B cell (primary cell): ENCODE data around the gene TRPT1. TPM values are rescaled to one million over a fixed set of nuclear protein-coding genes. Genes with fewer than 3 reads are reported as not detected.
A peak's percentile ranks its signal among the peaks of the same experiment; 100 is the strongest.

Source experiments
- ATAC-seq: fragments of 200-7000 bp; cut with Tn5 transposase; one replicate; pipeline ENCODE4 v1.10.0; 2021; ENCODE audit warnings: low read depth, mild to moderate bottlenecking, moderate number of reproducible peaks, moderate library complexity
- CTCF ChIA-PET: fragments of 350-600 bp; sonication (Branson Sonifier 250); formaldehyde crosslinking; loops from one replicate; lab custom pipeline; 2021; ENCODE audit warnings: antibody characterized with exemption, inconsistent platforms; lab: Charles Lee
- POLR2A ChIA-PET: fragments of 350-600 bp; sonication (Branson Sonifier 250); formaldehyde crosslinking; loops from one replicate; lab custom pipeline; 2021; ENCODE audit warnings: antibody characterized with exemption; lab: Charles Lee
- DNase-seq: peaks from one replicate; pipeline ENCODE4 v3.0.0; 2013
- H2AFZ ChIP-seq: 2 replicates; pipeline ENCODE4 v1.6.1; 2012; ENCODE audit warnings: mild to moderate bottlenecking, low read depth, low read length; ENCODE audit not compliant: insufficient read depth, poor library complexity, severe bottlenecking
- H3K27ac ChIP-seq, 2 donors: 1 replicate in 1 of 2; 2 replicates in 1 of 2; pipeline ENCODE4 v1.5.1; 2012 to 2013; ENCODE audit warnings: low read length in 2 of 2, mild to moderate bottlenecking in 2 of 2, moderate library complexity in 1 of 2
- H3K27me3 ChIP-seq, 4 experiments: fragments of 200-600 bp in 1 of 4; sonication (generic) in 1 of 4; replicated peaks in 1 of 4; 1 replicate in 2 of 4; 2 replicates in 2 of 4; pipeline versions ENCODE4 v1.6.1 to v1.7.0; 2013 to 2016; ENCODE audit warnings: low read length in 3 of 4, mild to moderate bottlenecking in 2 of 4, mixed read lengths in 1 of 4, moderate library complexity in 1 of 4; ENCODE audit not compliant: insufficient read depth in 4 of 4, control insufficient read depth in 3 of 4; ENCODE audit errors: control extremely low read depth in 1 of 4
- H3K36me3 ChIP-seq, 2 experiments: replicated peaks in 1 of 2; 1 replicate in 1 of 2; 2 replicates in 1 of 2; pipeline versions ENCODE4 v1.6.1 to v1.7.1; 2013; ENCODE audit warnings: low read length in 1 of 2; ENCODE audit not compliant: insufficient read depth in 2 of 2, control insufficient read depth in 1 of 2; ENCODE audit errors: control extremely low read depth in 1 of 2, extremely low read depth in 1 of 2
- H3K4me1 ChIP-seq, 2 donors: fragments of 200-600 bp in 1 of 2; sonication (generic) in 1 of 2; 1 replicate in 1 of 2; 2 replicates in 1 of 2; pipeline versions ENCODE4 v1.5.1 to v1.6.1; 2013 to 2017; ENCODE audit warnings: low read length in 2 of 2; ENCODE audit not compliant: control insufficient read depth in 2 of 2, insufficient read depth in 2 of 2
- H3K4me2 ChIP-seq: replicated peaks from 2 replicates; pipeline ENCODE3; 2012; ENCODE audit warnings: mild to moderate bottlenecking, low read depth, low read length; ENCODE audit not compliant: poor library complexity, severe bottlenecking
- H3K4me3 ChIP-seq, 5 experiments: fragments of 200-600 bp in 1 of 5; sonication (generic) in 1 of 5; 1 replicate in 3 of 5; 2 replicates in 2 of 5; pipeline versions ENCODE4 v1.5.1 to v1.7.0; 2011 to 2016; ENCODE audit warnings: low read length in 4 of 5, mild to moderate bottlenecking in 4 of 5, low read depth in 2 of 5, control low read depth in 1 of 5, moderate library complexity in 1 of 5; ENCODE audit not compliant: insufficient read depth in 1 of 5; ENCODE audit errors: control extremely low read depth in 1 of 5, extremely low read depth in 1 of 5
- H3K79me2 ChIP-seq: fragments of 200-600 bp; sonication (generic); one replicate; pipeline ENCODE4 v1.6.0; 2016; ENCODE audit warnings: low read length; ENCODE audit not compliant: control insufficient read depth, insufficient read depth
- H3K9ac ChIP-seq: fragments of 200-600 bp; sonication (generic); 2 replicates; pipeline ENCODE4 v1.6.1; 2017; ENCODE audit warnings: mild to moderate bottlenecking, low read length, moderate library complexity
- H3K9me3 ChIP-seq, 3 donors: one replicate each; pipeline versions ENCODE4 v1.6.1 to v1.7.1; 2013; ENCODE audit warnings: low read length in 2 of 3; ENCODE audit not compliant: control insufficient read depth in 2 of 3, insufficient read depth in 1 of 3; ENCODE audit errors: control extremely low read depth in 1 of 3
- H4K20me1 ChIP-seq: 2 replicates; pipeline ENCODE4 v1.6.0; 2012; ENCODE audit warnings: mild to moderate bottlenecking, low read length; ENCODE audit not compliant: insufficient read depth, control insufficient read depth, poor library complexity, severe bottlenecking
- H3K27ac Mint-ChIP-seq: one replicate; pipeline ENCODE4 v1.8.0; 2021; ENCODE audit warnings: mixed read lengths
- H3K27me3 Mint-ChIP-seq: one replicate; pipeline ENCODE4 v1.8.0; 2021; ENCODE audit warnings: mixed read lengths
- H3K4me1 Mint-ChIP-seq: one replicate; pipeline ENCODE4 v1.8.0; 2021; ENCODE audit warnings: mixed read lengths
- H3K4me3 Mint-ChIP-seq: one replicate; pipeline ENCODE4 v1.8.0; 2021; ENCODE audit warnings: mixed read lengths
- H3K9me3 Mint-ChIP-seq: one replicate; pipeline ENCODE4 v1.8.0; 2022; ENCODE audit warnings: mixed read lengths; ENCODE audit not compliant: insufficient read depth
- CTCF ChIP-seq: fragments of 200-600 bp; IDR thresholded peaks from one replicate; pipeline ENCODE4 v1.8.0; 2022; ENCODE audit warnings: antibody characterized with exemption, mild to moderate bottlenecking
- EZH2 ChIP-seq: IDR thresholded peaks from 2 replicates; pipeline ENCODE4 v1.6.1; 2012; ENCODE audit warnings: borderline replicate concordance, low read depth, mild to moderate bottlenecking, moderate library complexity, low read length; ENCODE audit not compliant: insufficient read depth, poor library complexity, severe bottlenecking
- WGBS: methylation state at CpG from one replicate; pipeline ENCODE4 v1.1.5; 2013; ENCODE audit warnings: missing lambda C conversion rate; ENCODE audit not compliant: insufficient coverage; 5-methylcytosine and 5-hydroxymethylcytosine counted together
- intact Hi-C: fragments of 100-400 bp; cut with micrococcal nuclease; formaldehyde crosslinking; loops from one replicate; pipeline ENCODE4 v1.10.0; 2022
- polyA plus RNA-seq: library from polyadenylated mRNA; depleted of rRNA; stranded (reverse); fragments of >200 nt; gene quantifications from 2 replicates; pipeline ENCODE4 v1.2.3, GENCODE V29; 2012
- total RNA-seq, 2 donors: library from RNA; stranded (reverse); fragments of 120-200 nt in 1 of 2; gene quantifications; 1 replicate in 1 of 2; 2 replicates in 1 of 2; pipeline versions ENCODE4 v1.2.3 to v1.2.4, GENCODE V29; 2013 to 2022

Gene TRPT1
- total and polyA plus RNA-seq, 2 donors (not counting 1 experiment from before 2014, with no cell fraction given) = 59.6 to 145 TPM

GRCh38 chr11:64248578-64248977 is 22.6 kb upstream of the TRPT1 start:
- POLR2A ChIA-PET = no interaction called here
- intact Hi-C loops = no loop called here
- CTCF ChIA-PET = interaction anchor here (1.2 to 10.4 kb wide), 5 partner anchors 11 to 53 kb away, joined by 3 to 141 read pairs (median 7); partner anchors contain the start of gene FERMT3

More at GRCh38 chr11:64248578-64248977, 22.6 kb upstream of the TRPT1 start:
- peaks cover 0 to 4% of the 10 kb centered on the region in 2 experiments for H3K36me3 ChIP-seq
- H3K27me3 ChIP-seq = no peaks in the 10 kb centered on the region
- peak overlapping the region; percentile 79 for H3K4me3 Mint-ChIP-seq
- WGBS = 100% methylated on average over 2 of the region's 7 CpGs
- DNase-seq = no peak
- peaks cover 36% of the 10 kb centered on the region for H3K4me1 Mint-ChIP-seq
- no peaks in the 10 kb centered on the region for H4K20me1 ChIP-seq
- H3K4me3 ChIP-seq = no peak overlapping the region
- H3K4me1 ChIP-seq = peaks cover 27 to 51% of the 10 kb centered on the region in 2 donors
- ATAC-seq = no peak
- no peaks in the 10 kb centered on the region for H3K9me3 Mint-ChIP-seq
- H3K9me3 ChIP-seq = no peaks in the 10 kb centered on the region
- H3K4me2 ChIP-seq = no peak overlapping the region
- no peak overlapping the region for H3K27ac ChIP-seq
- H2AFZ ChIP-seq = no peak overlapping the region
- peak overlapping the region; percentile 32 for H3K27ac Mint-ChIP-seq
- no peaks in the 10 kb centered on the region for H3K27me3 Mint-ChIP-seq
- peaks cover 4% of the 10 kb centered on the region for H3K79me2 ChIP-seq
- H3K9ac ChIP-seq = no peak overlapping the region
- TF ChIP-seq EZH2 (no peak), CTCF (no peak)
